HepG2 (cell line): ENCODE data around the gene MLST8. TPM values are rescaled to one million over a fixed set of nuclear protein-coding genes. Genes with fewer than 3 reads are reported as not detected.

ENCODE experiments used
- CREM ChIP-seq, 2 experiments: sonication (generic) in 1 of 2; formaldehyde crosslinking in 1 of 2; IDR thresholded peaks; 2 replicates each; pipeline versions ENCODE4 v1.4.0 to v1.6.1; 2016 to 2020; ENCODE audit warnings: antibody characterized with exemption in 1 of 2, mild to moderate bottlenecking in 1 of 2, missing genetic modification reagents in 1 of 2
- FOXC1 ChIP-seq: sonication (generic); formaldehyde crosslinking; IDR thresholded peaks from 2 replicates; pipeline ENCODE4 v1.8.0; 2022; ENCODE audit warnings: mild to moderate bottlenecking, missing genetic modification reagents, borderline replicate concordance
- LRRFIP1 ChIP-seq: sonication (generic); formaldehyde crosslinking; conservative IDR thresholded peaks from 2 replicates; pipeline ENCODE4 v1.4.0; 2020; ENCODE audit warnings: missing genetic modification reagents
- MLXIP ChIP-seq: sonication (generic); formaldehyde crosslinking; IDR thresholded peaks from 2 replicates; pipeline ENCODE4 v1.9.0; 2021; ENCODE audit warnings: missing genetic modification reagents, borderline replicate concordance
- NFE2 ChIP-seq: sonication (generic); formaldehyde crosslinking; IDR thresholded peaks from 2 replicates; pipeline ENCODE4 v1.4.0; 2020; ENCODE audit warnings: missing genetic modification reagents
- NFE2L1 ChIP-seq: sonication (generic); formaldehyde crosslinking; IDR thresholded peaks from 2 replicates; pipeline ENCODE4 v1.4.0; 2020; ENCODE audit warnings: missing genetic modification reagents, mild to moderate bottlenecking, borderline replicate concordance
- POLR2AphosphoS2 ChIP-seq: IDR thresholded peaks from 2 replicates; pipeline ENCODE4 v1.6.1; 2011; ENCODE audit warnings: low read depth, low read length, improper control_type of control experiment
- POLR2G ChIP-seq: fragments of 200-400 bp; formaldehyde crosslinking; IDR thresholded peaks from 2 replicates; pipeline ENCODE4 v1.6.1; 2018; ENCODE audit warnings: mild to moderate bottlenecking, low read depth, low read length, moderate library complexity
- REPIN1 ChIP-seq: sonication (generic); formaldehyde crosslinking; IDR thresholded peaks from 2 replicates; pipeline ENCODE4 v1.8.0; 2022; ENCODE audit warnings: missing genetic modification reagents, low read depth, mild to moderate bottlenecking, borderline replicate concordance
- RFXAP ChIP-seq: sonication (generic); formaldehyde crosslinking; IDR thresholded peaks from 2 replicates; pipeline ENCODE4 v1.4.0; 2020; ENCODE audit warnings: missing genetic modification reagents, borderline replicate concordance
- SRSF1 ChIP-seq: fragments of 200-400 bp; formaldehyde crosslinking; optimal IDR thresholded peaks from 2 replicates; pipeline ENCODE3; 2017; ENCODE audit warnings: mild to moderate bottlenecking, low read depth, low read length, moderate library complexity
- TARDBP ChIP-seq: sonication (generic); formaldehyde crosslinking; IDR thresholded peaks from 2 replicates; pipeline ENCODE4 v1.8.0; 2022; ENCODE audit warnings: mild to moderate bottlenecking, missing genetic modification reagents
- TBX3 ChIP-seq: fragments of 450-650 bp; IDR thresholded peaks from 2 replicates; pipeline ENCODE4 v1.6.1; 2017; ENCODE audit warnings: antibody characterized with exemption, mild to moderate bottlenecking, inconsistent platforms, borderline replicate concordance
- ZMYM3 ChIP-seq: sonication (generic); formaldehyde crosslinking; IDR thresholded peaks from 2 replicates; pipeline ENCODE4 v1.5.1; 2020; ENCODE audit warnings: mild to moderate bottlenecking, missing genetic modification reagents
- ZNF274 ChIP-seq: sonication (generic); formaldehyde crosslinking; IDR thresholded peaks from 2 replicates; pipeline ENCODE4 v1.5.1; 2020; ENCODE audit warnings: mild to moderate bottlenecking, missing genetic modification reagents
- ZNF282 ChIP-seq: fragments of 450-650 bp; IDR thresholded peaks from 2 replicates; pipeline ENCODE4 v1.6.1; 2018; ENCODE audit not compliant: partially characterized antibody
- polyA plus RNA-seq, 8 experiments: library from polyadenylated mRNA; depleted of rRNA in 3 of 8; stranded (reverse) in 7 of 8; unstranded in 1 of 8; fragments of >200 nt; fragmentation: Illumina TruSeq in 4 of 8; extraction: Trizol in 4 of 8; gene quantifications; 2 replicates each; pipeline versions ENCODE4 v1.2.1 to v1.2.3, GENCODE V29; 2011 to 2016; ENCODE audit warnings: low read depth in 4 of 8, missing spikeins in 1 of 8, mixed read lengths in 1 of 8; ENCODE audit not compliant: insufficient read depth in 1 of 8
- total RNA-seq, 5 experiments: library from RNA; depleted of rRNA; stranded (reverse); fragments of >200 nt; fragmentation: Illumina TruSeq; extraction: Trizol; gene quantifications; 2 replicates each; pipeline ENCODE4 v1.2.3, GENCODE V29; 2016; ENCODE audit warnings: low read depth in 1 of 5
- TF ChIP-seq, protein P1 (sequence below), 2 experiments: sonication (generic) in 1 of 2; formaldehyde crosslinking in 1 of 2; IDR thresholded peaks; 2 replicates each; pipeline versions ENCODE4 v1.4.0 to v1.6.1; 2018 to 2020; ENCODE audit warnings: missing genetic modification reagents in 2 of 2, borderline replicate concordance in 1 of 2, low read depth in 1 of 2, mild to moderate bottlenecking in 1 of 2, missing biosample characterization in 1 of 2
- TF ChIP-seq, protein P2 (sequence below): sonication (generic); formaldehyde crosslinking; IDR thresholded peaks from 2 replicates; pipeline ENCODE4 v1.4.0; 2020; ENCODE audit warnings: missing genetic modification reagents

The MLST8 gene
- total and polyA plus RNA-seq, 2 of the 13 experiments (the other 11 are each of a cell fraction or from before 2014, with no cell fraction given) = 30.8 to 72.7 TPM

DNA sequence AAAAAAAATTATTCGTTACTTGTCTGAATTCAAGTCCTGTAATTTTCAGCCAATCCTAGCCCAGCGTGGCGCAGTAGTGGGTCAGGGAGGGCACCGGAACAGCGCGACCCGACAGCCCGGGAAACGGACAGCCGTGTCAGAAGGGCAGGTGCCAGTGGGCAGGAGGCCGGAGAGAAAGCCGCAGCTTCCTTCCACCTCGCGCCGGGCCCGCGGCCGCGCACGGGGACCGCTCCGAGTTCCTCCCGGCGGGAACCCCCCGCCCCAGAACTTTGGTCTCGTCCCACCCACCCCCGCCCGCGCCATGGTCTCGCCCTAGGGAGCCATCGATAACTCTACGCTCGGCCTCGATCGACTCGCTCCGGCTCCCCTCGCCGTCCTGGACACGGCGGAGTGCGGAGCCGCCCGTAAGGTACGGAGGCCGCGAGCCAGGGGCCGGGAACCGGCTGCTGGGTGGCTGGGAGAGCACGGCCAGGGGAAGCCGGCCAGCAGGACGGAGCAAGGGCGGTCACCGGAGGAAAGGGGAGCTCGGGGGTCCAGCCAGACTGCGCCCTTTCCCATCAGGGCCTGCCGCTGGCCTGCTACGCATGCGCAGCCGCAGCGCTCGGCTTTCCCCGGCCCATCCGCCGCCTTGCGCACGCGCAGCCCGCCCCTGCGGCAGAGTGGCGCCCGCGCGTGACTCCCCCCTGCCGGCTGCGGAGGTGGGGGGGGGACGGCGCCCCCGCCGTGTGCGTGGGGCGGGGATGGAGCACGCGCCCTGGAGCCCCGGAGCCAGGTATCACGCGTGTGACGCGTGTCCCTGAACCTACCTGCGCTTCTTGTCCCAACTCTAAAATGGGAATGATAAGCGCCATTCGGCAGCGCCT is at the start of gene MLST8 (continued):
- TF ChIP-seq, protein P1, sequence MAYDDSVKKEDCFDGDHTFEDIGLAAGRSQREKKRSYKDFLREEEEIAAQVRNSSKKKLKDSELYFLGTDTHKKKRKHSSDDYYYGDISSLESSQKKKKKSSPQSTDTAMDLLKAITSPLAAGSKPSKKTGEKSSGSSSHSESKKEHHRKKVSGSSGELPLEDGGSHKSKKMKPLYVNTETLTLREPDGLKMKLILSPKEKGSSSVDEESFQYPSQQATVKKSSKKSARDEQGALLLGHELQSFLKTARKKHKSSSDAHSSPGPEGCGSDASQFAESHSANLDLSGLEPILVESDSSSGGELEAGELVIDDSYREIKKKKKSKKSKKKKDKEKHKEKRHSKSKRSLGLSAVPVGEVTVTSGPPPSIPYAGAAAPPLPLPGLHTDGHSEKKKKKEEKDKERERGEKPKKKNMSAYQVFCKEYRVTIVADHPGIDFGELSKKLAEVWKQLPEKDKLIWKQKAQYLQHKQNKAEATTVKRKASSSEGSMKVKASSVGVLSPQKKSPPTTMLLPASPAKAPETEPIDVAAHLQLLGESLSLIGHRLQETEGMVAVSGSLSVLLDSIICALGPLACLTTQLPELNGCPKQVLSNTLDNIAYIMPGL (CRISPR knock-in tag; IDR thresholded peaks at IDR 0.05; ENCODE audit: borderline replicate concordance in 1 of 2, low read depth in 1 of 2) = peak; percentile 59 to 87; a peak in 3 of 4 replicates
- TF ChIP-seq FOXC1 (CRISPR knock-in tag) (peak; percentile 96; the same call in 1 of the 2 replicates), REPIN1 (CRISPR knock-in tag) (0 out of 2 replicates have a peak, but pooled peaks have one; percentile 37), SRSF1 (no peak), ZNF274 (CRISPR knock-in tag) (peak; percentile 81), POLR2AphosphoS2 (peak; percentile 98), RFXAP (CRISPR knock-in tag) (no peak; the same call in 1 of the 2 replicates), TBX3 (no peak), ZNF282 (no peak), NFE2L1 (CRISPR knock-in tag) (peak; percentile 25; the same call in 1 of the 2 replicates), MLXIP (CRISPR knock-in tag) (peak; percentile 39; the same call in 1 of the 2 replicates), NFE2 (CRISPR knock-in tag) (no peak), ZMYM3 (peak; percentile 71; the same call in 1 of the 2 replicates), CREM (IDR thresholded peaks at IDR 0.05) (peak; percentile 22; the same call in 1 of the 2 replicates), CREM (CRISPR knock-in tag; IDR thresholded peaks at IDR 0.05) (no peak), TARDBP (CRISPR knock-in tag) (peak; percentile 80), POLR2G (peak; percentile 87), LRRFIP1 (CRISPR knock-in tag) (no peak)
- TF ChIP-seq, protein P2, sequence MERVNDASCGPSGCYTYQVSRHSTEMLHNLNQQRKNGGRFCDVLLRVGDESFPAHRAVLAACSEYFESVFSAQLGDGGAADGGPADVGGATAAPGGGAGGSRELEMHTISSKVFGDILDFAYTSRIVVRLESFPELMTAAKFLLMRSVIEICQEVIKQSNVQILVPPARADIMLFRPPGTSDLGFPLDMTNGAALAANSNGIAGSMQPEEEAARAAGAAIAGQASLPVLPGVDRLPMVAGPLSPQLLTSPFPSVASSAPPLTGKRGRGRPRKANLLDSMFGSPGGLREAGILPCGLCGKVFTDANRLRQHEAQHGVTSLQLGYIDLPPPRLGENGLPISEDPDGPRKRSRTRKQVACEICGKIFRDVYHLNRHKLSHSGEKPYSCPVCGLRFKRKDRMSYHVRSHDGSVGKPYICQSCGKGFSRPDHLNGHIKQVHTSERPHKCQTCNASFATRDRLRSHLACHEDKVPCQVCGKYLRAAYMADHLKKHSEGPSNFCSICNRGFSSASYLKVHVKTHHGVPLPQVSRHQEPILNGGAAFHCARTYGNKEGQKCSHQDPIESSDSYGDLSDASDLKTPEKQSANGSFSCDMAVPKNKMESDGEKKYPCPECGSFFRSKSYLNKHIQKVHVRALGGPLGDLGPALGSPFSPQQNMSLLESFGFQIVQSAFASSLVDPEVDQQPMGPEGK (CRISPR knock-in tag) = peak; percentile 98
